ENCODE data around the gene SRMS. TPM values are rescaled to one million over a fixed set of nuclear protein-coding genes. Genes with fewer than 3 reads are reported as not detected.

Gene SRMS
- total and polyA plus RNA-seq, 2 donors from 2014 or later, result 0.38 TPM; not detected in 1

GRCh38 chr20:63594043-63594561 lies 46.6 kb upstream of the SRMS start:
- peaks cover 0 to 31% (median 11%) of the 10 kb centered on the region in 3 donors for H3K36me3 ChIP-seq (ENCODE audit: control insufficient read depth in 2 of 3, insufficient read depth in 3 of 3, low read length in 3 of 3)
- no peak for FAIRE-seq

GRCh38 chr20:63592661-63593060 lies 45.1 kb upstream of the SRMS start:
- Histone ChIP-seq H3K4me1 (ENCODE audit: control insufficient read depth in 2 of 3, insufficient read depth in 2 of 3, low read depth in 1 of 3, low read length in 3 of 3) (no peaks in the 10 kb centered on the region), H3K9me3 (ENCODE audit: control insufficient read depth in 2 of 3, insufficient read depth in 1 of 3, low read length in 3 of 3) (no peaks in the 10 kb centered on the region), H3K27me3 (ENCODE audit: control insufficient read depth, insufficient read depth, low read length) (no peaks in the 10 kb centered on the region), H3K4me3 (ENCODE audit: low read length in 3 of 3) (no peak overlapping the region), H3K27ac (ENCODE audit: low read depth in 2 of 2, low read length in 2 of 2) (no peak overlapping the region), H3K36me3 (ENCODE audit: control insufficient read depth in 2 of 3, insufficient read depth in 3 of 3, low read length in 3 of 3) (peaks cover 0 to 27% (median 10%) of the 10 kb centered on the region in 3 donors), H3K9ac (ENCODE audit: low read length in 3 of 3) (no peak overlapping the region)
- intact Hi-C loops (cut with DNase I), result no loop called here
- TF ChIP-seq CTCF (IDR thresholded peaks at IDR 0.05; ENCODE audit: borderline replicate concordance, extremely low read depth, insufficient read depth), result no peak
- peak in 1 of 5 donors; percentile 62 for DNase-seq
- no peak for FAIRE-seq

More at GRCh38 chr20:63594043-63594561, 46.6 kb upstream of the SRMS start:
- H3K4me3 ChIP-seq (ENCODE audit: low read length in 3 of 3), result no peak overlapping the region
- no peaks in the 10 kb centered on the region for H3K27me3 ChIP-seq (ENCODE audit: control insufficient read depth, insufficient read depth, low read length)
- H3K27ac ChIP-seq (ENCODE audit: low read depth in 2 of 2, low read length in 2 of 2), result no peak overlapping the region
- TF ChIP-seq CTCF (IDR thresholded peaks at IDR 0.05; ENCODE audit: borderline replicate concordance, extremely low read depth, insufficient read depth), result no peak
- no peaks in the 10 kb centered on the region for H3K4me1 ChIP-seq (ENCODE audit: control insufficient read depth in 2 of 3, insufficient read depth in 2 of 3, low read depth in 1 of 3, low read length in 3 of 3)
- no peak overlapping the region for H3K9ac ChIP-seq (ENCODE audit: low read length in 3 of 3)
- intact Hi-C loops (cut with DNase I), result no loop called here
- peak in 1 of 5 donors; percentile 26 for DNase-seq
- H3K9me3 ChIP-seq (ENCODE audit: control insufficient read depth in 2 of 3, insufficient read depth in 1 of 3, low read length in 3 of 3), result no peaks in the 10 kb centered on the region

- Histone ChIP-seq H3K36me3 (ENCODE audit: control insufficient read depth in 2 of 3, insufficient read depth in 3 of 3, low read length in 3 of 3) (peaks cover 0 to 26% (median 10%) of the 10 kb centered on the region in 3 donors), H3K9ac (ENCODE audit: low read length in 3 of 3) (no peak overlapping the region), H3K27me3 (ENCODE audit: control insufficient read depth, insufficient read depth, low read length) (no peaks in the 10 kb centered on the region), H3K4me1 (ENCODE audit: control insufficient read depth in 2 of 3, insufficient read depth in 2 of 3, low read depth in 1 of 3, low read length in 3 of 3) (no peaks in the 10 kb centered on the region), H3K27ac (ENCODE audit: low read depth in 2 of 2, low read length in 2 of 2) (no peak overlapping the region), H3K9me3 (ENCODE audit: control insufficient read depth in 2 of 3, insufficient read depth in 1 of 3, low read length in 3 of 3) (no peaks in the 10 kb centered on the region), H3K4me3 (ENCODE audit: low read length in 3 of 3) (no peak overlapping the region)
- DNase-seq (peak in 1 of 5 donors; percentile 66), FAIRE-seq (no peak)
- intact Hi-C loops (cut with DNase I), result no loop called here
- TF ChIP-seq CTCF (IDR thresholded peaks at IDR 0.05; ENCODE audit: borderline replicate concordance, extremely low read depth, insufficient read depth), result no peak
Observed at GRCh38 chr20:63591786-63592355, 44.3 kb upstream of the SRMS start.
